Vagina (tissue), 2 donors: ENCODE measurements around the gene CSF3R. TPM values are rescaled to one million over a fixed set of nuclear protein-coding genes. Genes with fewer than 3 reads are reported as not detected.

Experiments used
- DNase-seq, 2 donors: peaks; one replicate each; pipeline ENCODE4 v3.0.0-alpha.2; 2017; ENCODE audit errors: extremely low spot score in 2 of 2
- H3K27ac ChIP-seq: fragments of 200-600 bp; sonication (generic); one replicate; pipeline ENCODE4 v1.5.1; 2019
- H3K27me3 ChIP-seq: fragments of 200-600 bp; sonication (generic); one replicate; pipeline ENCODE4 v1.5.1; 2019
- H3K36me3 ChIP-seq, 2 donors: fragments of 200-600 bp; sonication (generic); one replicate each; pipeline ENCODE4 v1.5.1; 2017 to 2019
- H3K4me1 ChIP-seq: fragments of 200-600 bp; sonication (generic); one replicate; pipeline ENCODE4 v1.5.1; 2019
- H3K4me3 ChIP-seq, 2 donors: fragments of 200-600 bp; sonication (generic); 1 replicate in 1 of 2; 2 replicates in 1 of 2; pipeline ENCODE4 v1.5.1; 2016 to 2019
- H3K9me3 ChIP-seq: fragments of 200-600 bp; sonication (generic); one replicate; pipeline ENCODE4 v1.5.1; 2019
- CTCF ChIP-seq, 3 experiments: fragments of 450-650 bp in 2 of 3; fragments of 200-600 bp in 1 of 3; sonication (generic) in 1 of 3; IDR thresholded peaks; one replicate each; pipeline ENCODE4 v1.5.1; 2017 to 2019; ENCODE audit warnings: antibody characterized with exemption in 3 of 3, mild to moderate bottlenecking in 2 of 3, moderate library complexity in 2 of 3
- POLR2A ChIP-seq, 2 donors: fragments of 450-650 bp; IDR thresholded peaks; one replicate each; pipeline ENCODE4 v1.6.1; 2017; ENCODE audit warnings: antibody characterized with exemption in 2 of 2, mild to moderate bottlenecking in 2 of 2, moderate library complexity in 2 of 2
- POLR2AphosphoS5 ChIP-seq, 2 donors: sonication (generic); formaldehyde crosslinking; IDR thresholded peaks; one replicate each; pipeline ENCODE4 v1.9.0; 2017; ENCODE audit warnings: antibody characterized with exemption in 2 of 2, mild to moderate bottlenecking in 2 of 2, low read depth in 1 of 2; ENCODE audit not compliant: insufficient read depth in 1 of 2
- intact Hi-C: fragments of 100-400 bp; cut with DNase I; formaldehyde crosslinking; loops from one replicate; pipeline ENCODE4 v1.15.1; 2023
- total RNA-seq: library from RNA; depleted of rRNA; stranded (reverse); fragments of >200 nt; gene quantifications from one replicate; pipeline ENCODE4 v1.2.3, GENCODE V29; 2016

CSF3R gene
- total RNA-seq, result 8.8 TPM

- no peaks in the 10 kb centered on the region for H3K27me3 ChIP-seq
- peak within 1 kb of the TSS in 1 of 2 donors; percentile 6 for H3K4me3 ChIP-seq
- intact Hi-C loops, result no loop called here
These were observed at the start of gene CSF3R for GRCh38 chr1:36482724-36483388. CSF3R (minus strand) TSS chr1:36482913; CDS start chr1:36479496, 3,417 bp downstream.

GRCh38 chr1:36531833-36532232 lies 49.1 kb upstream of the CSF3R start:
- no peaks in the 10 kb centered on the region for H3K9me3 ChIP-seq
- no peak overlapping the region for H3K4me3 ChIP-seq
- H3K36me3 ChIP-seq, result no peaks in the 10 kb centered on the region
- intact Hi-C loops, result no loop called here
- DNase-seq, result no peak
- no peak for TF ChIP-seq CTCF (IDR thresholded peaks at IDR 0.05)
- TF ChIP-seq POLR2A (IDR thresholded peaks at IDR 0.05), result no peak
- TF ChIP-seq POLR2AphosphoS5 (IDR thresholded peaks at IDR 0.05; ENCODE audit: insufficient read depth in 1 of 2, low read depth in 1 of 2), result no peak
- H3K27me3 ChIP-seq, result no peaks in the 10 kb centered on the region
- H3K27ac ChIP-seq, result no peak overlapping the region
- H3K4me1 ChIP-seq, result no peaks in the 10 kb centered on the region

More at GRCh38 chr1:36482724-36483388, at the start of gene CSF3R:
- Histone ChIP-seq H3K9me3 (no peaks in the 10 kb centered on the region), H3K4me1 (no peaks in the 10 kb centered on the region), H3K27ac (no peak within 1 kb of the TSS), H3K36me3 (no peaks in the 10 kb centered on the region)
- no peak for DNase-seq
- TF ChIP-seq POLR2AphosphoS5 (IDR thresholded peaks at IDR 0.05; ENCODE audit: insufficient read depth in 1 of 2, low read depth in 1 of 2), result no peak
- no peak for TF ChIP-seq POLR2A (IDR thresholded peaks at IDR 0.05)
- no peak for TF ChIP-seq CTCF (IDR thresholded peaks at IDR 0.05)

- Histone ChIP-seq H3K4me3 (no peak overlapping the region), H3K9me3 (no peaks in the 10 kb centered on the region), H3K36me3 (no peaks in the 10 kb centered on the region), H3K27ac (no peak overlapping the region), H3K4me1 (no peaks in the 10 kb centered on the region), H3K27me3 (no peaks in the 10 kb centered on the region)
- no peak for TF ChIP-seq POLR2A (IDR thresholded peaks at IDR 0.05)
- no peak for TF ChIP-seq CTCF (IDR thresholded peaks at IDR 0.05)
- TF ChIP-seq POLR2AphosphoS5 (IDR thresholded peaks at IDR 0.05; ENCODE audit: insufficient read depth in 1 of 2, low read depth in 1 of 2), result no peak
- DNase-seq, result no peak
- intact Hi-C loops, result no loop called here
These were observed 48.1 kb upstream of the CSF3R start for GRCh38 chr1:36530791-36531190.

GRCh38 chr1:36530261-36530660 lies 47.5 kb upstream of the CSF3R start:
- Histone ChIP-seq H3K27ac (no peak overlapping the region), H3K4me1 (no peaks in the 10 kb centered on the region), H3K4me3 (no peak overlapping the region), H3K9me3 (no peaks in the 10 kb centered on the region), H3K27me3 (no peaks in the 10 kb centered on the region), H3K36me3 (no peaks in the 10 kb centered on the region)
- intact Hi-C loops, result no loop called here
- TF ChIP-seq POLR2AphosphoS5 (IDR thresholded peaks at IDR 0.05; ENCODE audit: insufficient read depth in 1 of 2, low read depth in 1 of 2) (no peak), POLR2A (IDR thresholded peaks at IDR 0.05) (no peak), CTCF (IDR thresholded peaks at IDR 0.05) (no peak)
- DNase-seq, result no peak

GRCh38 chr1:36529769-36530260 lies 47.1 kb upstream of the CSF3R start:
- Histone ChIP-seq H3K36me3 (no peaks in the 10 kb centered on the region), H3K9me3 (no peaks in the 10 kb centered on the region), H3K27me3 (no peaks in the 10 kb centered on the region), H3K4me1 (no peaks in the 10 kb centered on the region), H3K4me3 (no peak overlapping the region), H3K27ac (no peak overlapping the region)
- intact Hi-C loops, result no loop called here
- TF ChIP-seq CTCF (IDR thresholded peaks at IDR 0.05), result no peak
- TF ChIP-seq POLR2A (IDR thresholded peaks at IDR 0.05), result no peak
- TF ChIP-seq POLR2AphosphoS5 (IDR thresholded peaks at IDR 0.05; ENCODE audit: insufficient read depth in 1 of 2, low read depth in 1 of 2), result no peak
- no peak for DNase-seq
